GM18505 (cell line): ENCODE data around the gene DYNLT4.
A peak's percentile ranks its signal among the peaks of the same experiment; 100 is the strongest.
"Not testable (repeated sequence)": the region's sequence is repeated elsewhere in the genome, so short reads cannot be mapped to it uniquely, and the experiment has no call there.

Experiments used
- ATAC-seq: cut with Tn5 transposase; IDR thresholded peaks from one replicate; pipeline ENCODE4 v1.9.1; 2021; ENCODE audit not compliant: unreplicated experiment
- POLR2A ChIP-seq: IDR thresholded peaks from 4 replicates; pipeline ENCODE4 v1.6.1; 2011; ENCODE audit warnings: borderline replicate concordance; ENCODE audit not compliant: insufficient read depth, insufficient read length; ENCODE audit errors: extremely low read depth

DYNLT4 gene

DNA sequence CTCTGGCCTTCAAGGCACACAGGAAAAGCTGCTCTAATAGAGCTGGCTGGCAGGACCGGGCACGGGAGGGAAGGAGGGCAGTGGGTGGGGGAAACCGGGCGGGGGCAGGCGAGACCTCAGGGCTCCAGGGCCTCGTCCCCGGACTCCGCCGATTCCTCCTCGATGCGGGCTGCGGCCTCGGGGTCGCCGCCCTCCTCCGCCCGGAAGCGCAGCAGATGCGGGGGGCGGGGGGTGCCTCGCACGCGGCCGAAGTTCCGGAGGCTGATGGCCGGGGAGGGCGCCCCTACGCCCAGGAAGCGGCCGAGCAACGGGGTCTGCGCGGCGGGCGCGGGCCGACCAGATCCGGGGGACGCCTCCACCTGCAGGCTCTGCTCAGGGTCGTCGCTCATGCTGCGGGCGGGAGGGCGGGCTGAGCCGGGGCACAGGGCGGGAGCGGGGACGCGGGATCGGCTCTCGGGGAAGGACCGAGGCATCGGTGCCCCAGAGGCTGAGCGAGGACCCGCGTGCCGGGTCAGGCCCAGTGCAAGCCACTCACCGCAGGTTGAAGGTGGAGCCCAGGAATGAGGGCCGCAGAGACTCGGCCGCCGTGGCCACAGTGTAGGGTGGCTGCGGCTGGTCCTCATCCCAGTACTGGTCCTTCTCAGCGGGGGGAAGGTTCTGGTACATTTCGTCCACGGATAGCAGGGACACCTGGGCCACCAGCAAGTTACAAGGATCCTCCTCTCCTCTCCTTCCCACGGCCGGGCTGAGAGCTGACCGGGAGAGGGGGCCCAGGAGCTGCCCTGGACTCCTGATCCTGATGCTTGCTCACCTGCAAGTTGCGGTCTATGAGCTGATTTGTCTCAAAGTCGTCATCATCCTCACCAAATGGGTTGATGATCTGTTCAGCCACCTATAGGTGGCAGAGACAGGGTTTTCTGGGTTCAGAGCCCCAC lies 22.8 kb downstream of the DYNLT4 start:
- no peak for ATAC-seq
- no peak for TF ChIP-seq POLR2A

DNA sequence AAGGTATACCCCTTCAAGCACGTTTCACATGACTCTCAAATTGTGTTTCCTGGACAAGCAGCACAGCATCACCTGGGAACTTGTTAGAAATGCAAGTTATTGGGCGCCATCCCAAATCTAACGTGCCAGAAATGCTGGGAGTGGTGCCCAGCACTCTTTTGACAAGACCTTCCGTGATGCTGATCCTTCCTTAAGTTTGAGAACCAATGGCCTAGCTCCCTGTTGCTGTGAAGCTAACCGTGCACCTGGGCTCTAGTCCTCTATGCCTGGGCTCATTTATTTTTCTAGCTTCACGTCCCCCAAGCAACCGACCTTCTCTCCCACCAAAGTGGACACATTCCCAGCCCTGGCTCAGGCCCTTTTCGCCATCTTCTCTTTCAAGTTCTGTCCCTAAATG lies 23.5 kb downstream of the DYNLT4 start:
- ATAC-seq = no peak
- no peak for TF ChIP-seq POLR2A

DNA sequence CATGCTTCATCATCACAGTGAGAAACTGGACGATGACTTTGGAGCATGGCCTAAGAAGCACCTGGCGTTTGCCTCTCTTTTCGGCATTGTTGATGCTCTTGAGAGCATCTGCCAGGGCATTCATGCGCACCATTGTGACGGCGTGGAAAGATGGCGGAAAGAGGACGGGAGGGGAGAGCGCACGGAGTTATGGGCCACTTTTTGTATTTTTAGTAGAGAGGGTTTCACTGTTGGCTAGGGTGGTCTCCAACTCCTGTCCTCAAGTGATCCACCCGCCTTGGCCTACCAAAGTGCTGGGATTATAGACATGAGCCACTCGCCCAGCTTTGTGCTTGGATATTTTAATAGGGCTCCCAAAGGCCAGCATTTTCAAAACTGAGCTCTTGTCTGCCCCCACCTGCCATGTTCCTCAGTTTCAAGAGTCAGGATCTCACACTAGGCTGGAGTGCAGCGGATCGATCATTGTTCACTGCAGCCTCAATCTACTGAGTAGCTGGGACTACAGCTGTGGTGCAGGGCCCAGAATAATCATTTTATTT lies 26.5 kb downstream of the DYNLT4 start:
- no peak for ATAC-seq
- peak; percentile 52 for TF ChIP-seq POLR2A

DNA sequence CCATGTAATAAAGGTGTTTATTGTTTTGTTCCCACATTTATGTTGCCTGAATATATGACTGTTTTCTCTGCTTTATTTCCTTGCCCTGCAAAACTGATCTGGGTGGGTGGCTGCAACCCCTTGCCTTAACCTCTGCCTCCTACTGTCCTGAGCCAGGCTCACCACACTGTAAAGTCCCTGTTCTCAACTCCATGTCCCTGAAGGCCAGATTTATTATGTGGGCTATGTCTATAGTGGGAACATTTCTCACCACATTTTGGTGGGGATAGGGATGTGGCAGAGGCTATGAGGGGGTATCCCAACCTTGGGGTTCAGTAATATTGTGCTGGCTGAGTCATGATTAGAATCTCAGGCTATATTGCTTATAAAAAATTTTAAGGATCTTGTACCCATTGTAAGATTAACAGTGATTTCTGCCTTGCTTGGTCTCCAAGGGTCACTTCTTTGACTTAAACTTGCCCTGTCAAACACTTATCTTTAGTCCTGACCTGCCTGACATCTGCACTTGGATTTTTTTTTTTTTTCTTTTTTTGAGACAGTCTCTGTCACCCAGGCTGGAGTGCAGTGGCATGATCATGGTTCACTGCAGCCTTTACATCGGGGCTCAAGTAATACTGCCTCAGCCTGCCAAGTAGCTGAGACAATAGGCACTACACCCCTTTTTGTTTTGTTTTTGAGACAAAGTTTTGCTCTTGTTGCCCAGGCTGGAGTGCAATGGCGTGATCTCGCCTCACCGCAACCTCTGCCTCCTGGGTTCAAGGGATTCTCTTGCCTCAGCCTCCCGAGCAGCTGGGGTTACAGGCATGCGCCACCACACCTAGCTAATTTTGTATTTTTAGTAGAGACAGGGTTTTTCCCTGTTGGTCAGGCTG lies 28.2 kb downstream of the DYNLT4 start:
- no peak for ATAC-seq
- TF ChIP-seq POLR2A = peak; percentile 17

DNA sequence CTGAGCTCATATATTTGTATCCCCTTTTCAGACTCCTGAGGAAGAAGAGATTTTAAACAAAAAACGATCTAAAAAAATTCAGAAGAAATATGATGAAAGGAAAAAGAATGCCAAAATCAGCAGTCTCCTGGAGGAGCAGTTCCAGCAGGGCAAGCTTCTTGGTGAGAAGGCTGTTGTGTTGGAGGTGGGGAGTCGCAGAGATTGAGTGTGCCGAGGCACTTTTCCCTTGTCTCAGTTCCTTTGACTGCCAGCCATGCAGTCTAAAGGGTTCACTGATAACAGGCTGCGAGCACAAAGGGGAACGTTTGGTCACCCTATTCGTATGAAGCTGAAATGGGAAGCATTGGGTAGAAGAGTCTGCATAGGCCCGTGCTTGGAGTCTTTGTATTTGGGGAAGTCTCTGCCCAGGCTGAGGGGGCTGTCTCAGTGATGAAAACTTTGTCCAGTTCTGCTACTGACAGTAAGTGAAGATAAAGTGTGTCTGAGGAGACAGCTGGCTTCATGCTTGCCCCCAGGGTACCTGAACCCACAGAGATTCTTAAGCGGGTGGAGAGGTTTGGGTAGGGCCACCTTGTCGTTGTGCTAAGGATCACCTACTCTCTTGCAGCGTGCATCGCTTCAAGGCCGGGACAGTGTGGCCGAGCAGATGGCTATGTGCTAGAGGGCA lies 29.0 kb downstream of the DYNLT4 start:
- TF ChIP-seq POLR2A = peak; percentile 22
- ATAC-seq = no peak

DNA sequence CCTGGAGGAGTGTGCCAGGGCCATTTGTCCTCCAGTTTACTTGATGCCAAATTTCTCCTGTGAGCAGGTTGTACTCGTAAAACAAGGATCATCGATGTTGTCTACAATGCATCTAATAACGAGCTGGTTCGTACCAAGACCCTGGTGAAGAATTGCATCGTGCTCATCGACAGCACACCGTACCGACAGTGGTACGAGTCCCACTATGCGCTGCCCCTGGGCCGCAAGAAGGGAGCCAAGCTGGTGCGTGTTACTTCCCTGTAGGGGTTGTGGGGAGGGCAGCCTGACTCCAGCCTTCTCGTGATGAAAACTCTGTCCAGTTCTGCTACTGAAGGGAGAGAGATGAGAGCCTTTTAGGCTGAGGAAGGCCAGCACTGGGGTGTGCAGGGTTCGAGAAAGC lies 29.6 kb downstream of the DYNLT4 start:
- ATAC-seq = no peak
- no peak for TF ChIP-seq POLR2A

DNA sequence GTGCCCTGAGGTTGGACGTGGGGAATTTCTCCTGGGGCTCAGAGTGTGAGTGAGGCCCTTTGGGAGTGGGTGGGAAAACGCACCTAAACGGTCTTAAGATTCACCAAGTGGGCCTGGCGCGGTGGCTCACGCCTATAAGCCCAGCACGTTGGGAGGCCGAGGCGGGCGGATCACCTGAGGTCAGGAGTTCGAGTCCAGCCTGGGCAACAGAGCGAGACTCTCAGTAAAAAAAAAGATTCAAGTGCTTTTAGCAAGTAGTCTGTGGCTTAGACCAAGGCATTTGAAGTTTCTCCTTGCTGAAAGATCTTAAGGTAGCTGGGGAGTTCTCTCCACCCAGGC lies 30.5 kb downstream of the DYNLT4 start:
- no peak for TF ChIP-seq POLR2A
- ATAC-seq = no peak

DNA sequence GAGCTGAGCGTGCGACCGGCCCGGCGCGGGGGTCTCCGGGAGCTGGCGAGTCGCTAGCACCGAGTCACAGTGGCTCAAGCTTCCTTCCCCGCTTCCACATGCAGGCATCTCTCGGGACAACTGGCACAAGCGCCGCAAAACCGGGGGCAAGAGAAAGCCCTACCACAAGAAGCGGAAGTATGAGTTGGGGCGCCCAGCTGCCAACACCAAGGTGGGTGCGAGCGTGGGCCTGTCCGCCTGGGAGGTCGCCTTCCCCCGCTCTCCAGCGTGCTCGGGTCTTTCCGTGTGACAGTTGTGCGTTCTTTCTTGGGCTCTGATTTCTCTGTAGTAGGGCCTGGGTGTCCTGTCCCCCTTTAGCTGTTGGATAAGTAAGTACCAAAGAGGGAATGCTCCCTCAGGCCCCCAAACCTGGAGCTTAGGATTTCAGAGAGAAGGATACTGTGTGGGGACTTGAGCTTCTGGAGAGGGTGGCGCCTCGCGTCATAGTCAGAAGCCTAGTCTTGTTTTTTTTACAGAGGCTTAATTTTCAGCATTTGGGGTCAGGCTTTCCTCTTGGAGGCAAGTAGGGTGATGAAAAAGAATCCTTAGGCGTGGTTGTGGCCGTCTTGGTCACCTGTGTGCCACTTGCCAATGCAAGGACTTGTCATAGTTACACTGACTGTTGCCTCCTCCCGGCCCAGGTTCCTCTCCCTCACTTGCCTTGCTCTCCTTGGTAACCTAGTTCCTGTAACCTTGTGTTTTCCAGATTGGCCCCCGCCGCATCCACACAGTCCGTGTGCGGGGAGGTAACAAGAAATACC lies 31.0 kb downstream of the DYNLT4 start:
- peak; percentile 5 for ATAC-seq
- no peak for TF ChIP-seq POLR2A

DNA sequence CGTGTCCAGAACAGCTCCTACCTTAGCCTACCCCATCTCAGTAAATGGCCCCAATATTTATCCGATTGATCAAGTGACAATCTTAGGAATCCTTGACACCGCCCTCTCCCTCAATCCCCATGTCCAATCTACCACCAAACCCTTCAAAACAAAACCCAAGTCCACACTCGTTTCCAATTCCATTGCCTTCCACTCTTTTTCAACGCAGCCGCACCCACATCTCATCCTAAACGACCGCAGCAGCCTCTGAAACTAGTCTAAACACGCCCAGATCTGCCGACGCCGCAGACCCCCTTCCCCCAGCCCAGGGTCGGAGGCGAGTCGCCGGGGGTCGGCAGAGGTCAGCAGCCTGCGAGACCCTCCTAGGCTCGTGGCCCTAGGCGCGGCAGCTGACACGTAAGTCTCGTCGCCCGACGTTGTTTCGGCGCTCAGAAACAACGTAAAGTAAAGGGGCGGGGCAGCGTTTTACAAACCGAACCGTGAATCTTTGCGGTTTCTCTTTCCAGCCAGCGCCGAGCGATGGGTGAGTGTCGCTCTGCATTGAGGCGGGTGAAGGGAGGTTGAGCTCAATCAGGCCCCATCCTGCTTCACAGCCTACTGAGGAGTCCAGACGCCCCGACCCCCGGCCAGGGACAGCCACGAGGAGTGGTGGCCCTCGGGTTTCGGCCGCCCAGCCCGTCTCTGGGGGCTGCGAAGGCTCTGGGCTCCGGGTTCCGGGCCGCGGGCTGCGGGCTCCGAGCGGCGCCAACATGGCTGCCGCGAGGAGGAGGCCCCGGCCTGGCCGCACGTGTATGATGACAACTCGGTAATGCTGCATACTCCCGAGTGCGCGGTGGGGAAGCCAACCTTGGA lies 31.8 kb downstream of the DYNLT4 start, which contains the start of gene RPS8:
TSS of gene RPS8 (plus strand) at position 463 of the 852 bp plus-strand sequence. CDS start at position 520, 57 bp downstream.
- peak; percentile 73 for ATAC-seq
- TF ChIP-seq POLR2A = peak; percentile 99

DNA sequence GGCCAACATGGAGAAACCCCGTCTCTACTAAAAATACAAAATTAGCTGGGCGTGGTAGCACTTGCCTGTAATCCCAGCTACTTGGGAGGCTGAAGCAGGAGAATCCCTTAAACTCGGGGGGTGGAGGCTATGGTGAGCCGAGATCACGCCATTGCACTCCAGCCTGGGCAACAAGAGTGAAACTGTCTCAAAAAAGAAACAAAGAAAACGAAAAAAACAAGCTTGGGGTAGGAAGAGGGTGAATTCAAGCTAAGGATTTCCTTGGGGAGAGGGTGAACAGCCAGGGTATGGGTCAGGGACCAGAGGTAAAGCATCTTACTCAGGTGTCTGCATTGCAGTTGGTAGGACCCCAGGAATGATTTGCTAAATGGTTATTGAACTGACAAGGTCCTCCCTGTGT lies 40.7 kb downstream of the DYNLT4 start:
- not testable (repeated sequence) for ATAC-seq

DNA sequence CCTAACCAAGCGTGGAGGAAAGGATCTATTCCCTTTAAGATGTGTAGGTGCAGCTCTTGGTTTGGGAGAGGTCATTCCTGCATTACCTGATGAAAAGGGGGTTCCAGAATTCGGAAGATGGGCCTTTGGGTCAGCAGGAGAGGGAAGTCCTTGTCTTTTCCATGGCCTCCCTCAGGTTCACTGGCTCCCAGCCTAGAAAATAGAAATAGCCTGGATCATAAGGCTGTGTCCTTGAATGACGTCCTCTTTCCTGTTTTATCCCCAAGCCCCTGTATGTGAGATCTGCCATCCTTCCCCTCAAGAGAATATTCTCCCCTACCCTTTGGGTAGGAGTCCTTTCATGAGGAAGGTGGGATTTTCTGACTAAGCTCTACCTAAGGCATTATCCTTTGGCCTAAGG lies 46.3 kb downstream of the DYNLT4 start:
- ATAC-seq = no peak
- no peak for TF ChIP-seq POLR2A
